ENCODE measurements around the gene TMEM106B. TPM values are rescaled to one million over a fixed set of nuclear protein-coding genes. Genes with fewer than 3 reads are reported as not detected.

TMEM106B gene
- total RNA-seq, 3 donors from 2014 or later (not counting 1 experiment from before 2014, with no cell fraction given), result 18.6 to 28.5 (median 20.4) TPM

Other genes starting within 250 kb of the TMEM106B start
- gene VWDE, start 192.6 kb downstream of the TMEM106B start, total RNA-seq, result under 1 TPM in 1 of 3 donors, not detected in 2; 0.09 TPM